ENCODE data around the gene EFNB3. TPM values are rescaled to one million over a fixed set of nuclear protein-coding genes. Genes with fewer than 3 reads are reported as not detected.

The EFNB3 gene
- total RNA-seq, 1 experiment from 2014 or later: 10.0 TPM

DNA sequence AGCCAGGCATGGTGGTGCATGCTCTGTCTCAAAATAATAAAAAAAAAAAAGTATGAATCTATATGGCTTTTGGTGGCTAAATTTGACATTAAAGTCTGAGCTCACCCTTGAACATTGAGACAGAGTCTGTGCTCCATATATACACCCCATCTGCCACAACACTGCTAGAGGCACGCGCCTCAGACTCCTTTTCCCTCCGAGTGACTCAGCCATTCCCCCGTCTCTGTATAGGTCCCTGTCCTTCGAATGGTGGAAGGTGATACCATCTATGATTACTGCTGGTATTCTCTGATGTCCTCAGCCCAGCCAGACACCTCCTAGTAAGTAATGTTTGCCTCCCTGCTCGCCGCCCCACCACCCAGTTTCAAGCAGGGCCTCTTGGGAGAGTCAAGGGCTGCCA is 4.5 kb upstream of the EFNB3 start:
- Histone ChIP-seq H3K9me3 (ENCODE audit: low read depth, low read length, poor library complexity, severe bottlenecking) (no peaks in the 10 kb centered on the region), H3K36me3 (ENCODE audit: insufficient read depth, low read length, poor library complexity, severe bottlenecking) (peaks cover 9% of the 10 kb centered on the region), H3K27ac (ENCODE audit: low read depth, low read length, poor library complexity, severe bottlenecking) (no peak overlapping the region), H3K4me1 (ENCODE audit: insufficient read depth, low read length, poor library complexity, severe bottlenecking) (peaks cover 22% of the 10 kb centered on the region), H3K4me3 (ENCODE audit: low read depth, low read length, poor library complexity, severe bottlenecking) (no peak overlapping the region), H3K27me3 (replicated peaks; ENCODE audit: insufficient read depth, low read depth, low read length, poor library complexity) (no peaks in the 10 kb centered on the region)
- intact Hi-C loops (cut with micrococcal nuclease; ENCODE audit: unreplicated experiment): no loop called here
- POLR2A ChIA-PET (ENCODE audit: low non-redundant PET): interaction anchor here (0.7 kb wide), 1 partner anchor 442 kb away, joined by 4 read pairs; no protein-coding TSS in a partner anchor
- BruUV-seq (replicated peaks): no TSS peak
- CTCF ChIA-PET: no interaction called here
- no peak for TF ChIP-seq EZH2 (IDR thresholded peaks at IDR 0.05; ENCODE audit: borderline replicate concordance, low read depth, low read length, poor library complexity, severe bottlenecking)
- TF ChIP-seq, protein P1, sequence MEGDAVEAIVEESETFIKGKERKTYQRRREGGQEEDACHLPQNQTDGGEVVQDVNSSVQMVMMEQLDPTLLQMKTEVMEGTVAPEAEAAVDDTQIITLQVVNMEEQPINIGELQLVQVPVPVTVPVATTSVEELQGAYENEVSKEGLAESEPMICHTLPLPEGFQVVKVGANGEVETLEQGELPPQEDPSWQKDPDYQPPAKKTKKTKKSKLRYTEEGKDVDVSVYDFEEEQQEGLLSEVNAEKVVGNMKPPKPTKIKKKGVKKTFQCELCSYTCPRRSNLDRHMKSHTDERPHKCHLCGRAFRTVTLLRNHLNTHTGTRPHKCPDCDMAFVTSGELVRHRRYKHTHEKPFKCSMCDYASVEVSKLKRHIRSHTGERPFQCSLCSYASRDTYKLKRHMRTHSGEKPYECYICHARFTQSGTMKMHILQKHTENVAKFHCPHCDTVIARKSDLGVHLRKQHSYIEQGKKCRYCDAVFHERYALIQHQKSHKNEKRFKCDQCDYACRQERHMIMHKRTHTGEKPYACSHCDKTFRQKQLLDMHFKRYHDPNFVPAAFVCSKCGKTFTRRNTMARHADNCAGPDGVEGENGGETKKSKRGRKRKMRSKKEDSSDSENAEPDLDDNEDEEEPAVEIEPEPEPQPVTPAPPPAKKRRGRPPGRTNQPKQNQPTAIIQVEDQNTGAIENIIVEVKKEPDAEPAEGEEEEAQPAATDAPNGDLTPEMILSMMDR (conservative IDR thresholded peaks at IDR 0.05; ENCODE audit: low read depth, low read length): no peak
- no peak for DNase-seq (ENCODE audit: low spot score)

DNA sequence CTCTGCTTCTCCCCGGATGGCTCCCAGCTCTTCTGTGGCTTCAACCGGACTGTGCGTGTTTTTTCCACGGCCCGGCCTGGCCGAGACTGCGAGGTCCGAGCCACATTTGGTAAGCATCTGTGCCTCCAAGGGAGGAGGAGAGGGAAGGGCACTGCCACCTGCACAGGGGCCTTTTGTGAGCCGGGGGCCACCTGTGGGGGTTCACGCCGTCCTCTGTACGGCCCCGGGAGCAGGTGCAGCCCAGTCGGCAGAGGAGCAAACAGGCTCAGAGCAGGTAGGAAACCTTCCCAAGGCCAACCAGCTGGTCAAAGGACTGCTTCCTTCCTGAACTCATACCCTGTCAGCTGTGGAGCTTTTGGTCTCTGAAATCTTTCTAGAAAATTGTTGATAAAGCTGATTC is 3.3 kb upstream of the EFNB3 start:
- POLR2A ChIA-PET (ENCODE audit: low non-redundant PET): interaction anchor here (0.6 kb wide), 1 partner anchor 155 kb away, joined by 3 read pairs; no protein-coding TSS in a partner anchor
- H3K27ac ChIP-seq (ENCODE audit: low read depth, low read length, poor library complexity, severe bottlenecking): no peak overlapping the region
- H3K36me3 ChIP-seq (ENCODE audit: insufficient read depth, low read length, poor library complexity, severe bottlenecking): peaks cover 8% of the 10 kb centered on the region
- no peak for DNase-seq (ENCODE audit: low spot score)
- TF ChIP-seq, protein P1 (conservative IDR thresholded peaks at IDR 0.05; ENCODE audit: low read depth, low read length): no peak
- TF ChIP-seq EZH2 (IDR thresholded peaks at IDR 0.05; ENCODE audit: borderline replicate concordance, low read depth, low read length, poor library complexity, severe bottlenecking): no peak
- H3K9me3 ChIP-seq (ENCODE audit: low read depth, low read length, poor library complexity, severe bottlenecking): no peaks in the 10 kb centered on the region
- CTCF ChIA-PET: no interaction called here
- H3K4me3 ChIP-seq (ENCODE audit: low read depth, low read length, poor library complexity, severe bottlenecking): no peak overlapping the region
- intact Hi-C loops (cut with micrococcal nuclease; ENCODE audit: unreplicated experiment): no loop called here
- BruUV-seq (replicated peaks): no TSS peak
- H3K27me3 ChIP-seq (replicated peaks; ENCODE audit: insufficient read depth, low read depth, low read length, poor library complexity): no peaks in the 10 kb centered on the region
- peaks cover 32% of the 10 kb centered on the region for H3K4me1 ChIP-seq (ENCODE audit: insufficient read depth, low read length, poor library complexity, severe bottlenecking)

DNA sequence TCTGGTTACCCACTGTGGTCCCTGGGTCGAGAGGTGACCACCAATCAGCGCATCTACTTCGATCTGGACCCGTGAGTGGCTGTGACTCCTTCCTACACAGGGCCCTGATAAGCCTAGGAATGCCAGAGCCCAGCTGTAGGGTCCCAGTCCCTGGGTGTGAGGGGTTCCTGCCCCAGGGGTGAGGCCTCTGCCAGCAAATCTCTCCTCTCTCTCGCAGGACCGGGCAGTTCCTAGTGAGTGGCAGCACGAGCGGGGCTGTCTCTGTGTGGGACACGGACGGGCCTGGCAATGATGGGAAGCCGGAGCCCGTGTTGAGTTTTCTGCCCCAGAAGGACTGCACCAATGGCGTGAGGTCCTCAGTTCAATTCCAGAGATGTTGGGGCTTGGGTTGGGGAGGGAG is 2.2 kb upstream of the EFNB3 start:
- POLR2A ChIA-PET (ENCODE audit: low non-redundant PET): interaction anchor here (0.6 kb wide), 1 partner anchor 13 kb away, joined by 9 read pairs; no protein-coding TSS in a partner anchor
- no peak overlapping the region for H3K27ac ChIP-seq (ENCODE audit: low read depth, low read length, poor library complexity, severe bottlenecking)
- BruUV-seq (replicated peaks): no TSS peak
- H3K27me3 ChIP-seq (replicated peaks; ENCODE audit: insufficient read depth, low read depth, low read length, poor library complexity): no peaks in the 10 kb centered on the region
- intact Hi-C loops (cut with micrococcal nuclease; ENCODE audit: unreplicated experiment): no loop called here
- H3K9me3 ChIP-seq (ENCODE audit: low read depth, low read length, poor library complexity, severe bottlenecking): no peaks in the 10 kb centered on the region
- TF ChIP-seq EZH2 (IDR thresholded peaks at IDR 0.05; ENCODE audit: borderline replicate concordance, low read depth, low read length, poor library complexity, severe bottlenecking): no peak
- TF ChIP-seq, protein P1 (conservative IDR thresholded peaks at IDR 0.05; ENCODE audit: low read depth, low read length): no peak
- H3K36me3 ChIP-seq (ENCODE audit: insufficient read depth, low read length, poor library complexity, severe bottlenecking): peaks cover 8% of the 10 kb centered on the region
- no peak for DNase-seq (ENCODE audit: low spot score)
- CTCF ChIA-PET: interaction anchor here (1.6 kb wide), 1 partner anchor 15 kb away, joined by 5 read pairs; the partner anchor contains the start of gene TP53
- peaks cover 32% of the 10 kb centered on the region for H3K4me1 ChIP-seq (ENCODE audit: insufficient read depth, low read length, poor library complexity, severe bottlenecking)
- no peak overlapping the region for H3K4me3 ChIP-seq (ENCODE audit: low read depth, low read length, poor library complexity, severe bottlenecking)

Measured in A673 (cell line).